ENCODE results near the gene TLR3.

- TF ChIP-seq, protein P1, sequence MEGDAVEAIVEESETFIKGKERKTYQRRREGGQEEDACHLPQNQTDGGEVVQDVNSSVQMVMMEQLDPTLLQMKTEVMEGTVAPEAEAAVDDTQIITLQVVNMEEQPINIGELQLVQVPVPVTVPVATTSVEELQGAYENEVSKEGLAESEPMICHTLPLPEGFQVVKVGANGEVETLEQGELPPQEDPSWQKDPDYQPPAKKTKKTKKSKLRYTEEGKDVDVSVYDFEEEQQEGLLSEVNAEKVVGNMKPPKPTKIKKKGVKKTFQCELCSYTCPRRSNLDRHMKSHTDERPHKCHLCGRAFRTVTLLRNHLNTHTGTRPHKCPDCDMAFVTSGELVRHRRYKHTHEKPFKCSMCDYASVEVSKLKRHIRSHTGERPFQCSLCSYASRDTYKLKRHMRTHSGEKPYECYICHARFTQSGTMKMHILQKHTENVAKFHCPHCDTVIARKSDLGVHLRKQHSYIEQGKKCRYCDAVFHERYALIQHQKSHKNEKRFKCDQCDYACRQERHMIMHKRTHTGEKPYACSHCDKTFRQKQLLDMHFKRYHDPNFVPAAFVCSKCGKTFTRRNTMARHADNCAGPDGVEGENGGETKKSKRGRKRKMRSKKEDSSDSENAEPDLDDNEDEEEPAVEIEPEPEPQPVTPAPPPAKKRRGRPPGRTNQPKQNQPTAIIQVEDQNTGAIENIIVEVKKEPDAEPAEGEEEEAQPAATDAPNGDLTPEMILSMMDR (IDR thresholded peaks at IDR 0.05; ENCODE audit: low read length) = no peak
- no peak for TF ChIP-seq EZH2 (optimal IDR thresholded peaks at IDR 0.05; ENCODE audit: low read depth, low read length)
- no peak for TF ChIP-seq EZH2phosphoT487 (IDR thresholded peaks at IDR 0.05; ENCODE audit: low read length)
These were observed 45.0 kb upstream of the TLR3 start for GRCh38 chr4:186023975-186024374.
